Adrenal gland (tissue), 12 donors: ENCODE measurements around the gene DOK6. TPM values are rescaled to one million over a fixed set of nuclear protein-coding genes. Genes with fewer than 3 reads are reported as not detected.

Source experiments
- DNase-seq, 7 donors: peaks; one replicate each; pipeline ENCODE4 v3.0.0-alpha.2; 2019 to 2020
- H3K27ac ChIP-seq, 5 donors: fragments of 200-600 bp; sonication (generic) in 4 of 5; 1 replicate in 3 of 5; 2 replicates in 2 of 5; pipeline versions ENCODE4 v1.5.1 to v1.8.0; 2016 to 2020; ENCODE audit warnings: mild to moderate bottlenecking in 1 of 5
- H3K27me3 ChIP-seq: fragments of 200-600 bp; 2 replicates; pipeline ENCODE4 v1.8.0; 2021
- H3K36me3 ChIP-seq, 2 donors: fragments of 200-600 bp; replicated peaks in 1 of 2; 1 replicate in 1 of 2; 2 replicates in 1 of 2; pipeline versions ENCODE4 v1.5.1 to v1.8.0; 2018 to 2022
- H3K4me1 ChIP-seq, 2 donors: fragments of 200-600 bp; replicated peaks in 1 of 2; 1 replicate in 1 of 2; 2 replicates in 1 of 2; pipeline versions ENCODE4 v1.5.1 to v1.8.0; 2018 to 2021
- H3K4me3 ChIP-seq, 4 donors: fragments of 200-600 bp; sonication (generic) in 3 of 4; one replicate each; pipeline ENCODE4 v1.5.1; 2016 to 2018
- H3K9me3 ChIP-seq, 3 donors: fragments of 200-600 bp; sonication (generic) in 1 of 3; replicated peaks in 1 of 3; 1 replicate in 2 of 3; 2 replicates in 1 of 3; pipeline versions ENCODE4 v1.5.1 to v1.8.0; 2016 to 2021
- CTCF ChIP-seq, 6 experiments: fragments of 450-650 bp in 4 of 6; fragments of 200-600 bp in 2 of 6; sonication (generic) in 1 of 6; IDR thresholded peaks; 1 replicate in 5 of 6; 2 replicates in 1 of 6; pipeline versions ENCODE4 v1.5.1 to v1.8.0; 2016 to 2021; ENCODE audit warnings: antibody characterized with exemption in 6 of 6, mild to moderate bottlenecking in 2 of 6, moderate library complexity in 1 of 6
- POLR2A ChIP-seq, 2 donors: fragments of 450-650 bp; IDR thresholded peaks; one replicate each; pipeline ENCODE4 v1.6.1; 2017; ENCODE audit warnings: antibody characterized with exemption in 2 of 2, mild to moderate bottlenecking in 2 of 2, moderate library complexity in 1 of 2
- WGBS, 4 donors: extraction: QIAGEN DNeasy Blood & Tissue Kit in 2 of 4; methylation state at CpG; one replicate each; pipeline versions ENCODE4 v1.1.5 to v1.1.7; 2013 to 2017; 5-methylcytosine and 5-hydroxymethylcytosine counted together
- intact Hi-C, 2 donors: fragments of 100-400 bp; cut with DNase I; formaldehyde crosslinking; loops; one replicate each; pipeline versions ENCODE4 v1.14.1 to v1.15.0; 2022 to 2023
- polyA plus RNA-seq, 3 donors: library from polyadenylated mRNA; stranded (reverse); fragments of 200-250 nt in 2 of 3; fragments of 350-450 nt in 1 of 3; fragmentation: Illumina TruSeq in 1 of 3; extraction: RNeasy Lipid Tissue Mini Kit (QIAGEN cat#74804) in 1 of 3; gene quantifications; one replicate each; pipeline ENCODE4 v1.2.3, GENCODE V29; 2013 to 2014
- total RNA-seq, 9 donors: library from RNA; depleted of rRNA in 4 of 9; stranded (reverse); fragments of >200 nt in 4 of 9; fragments of 120-200 nt in 1 of 9; fragmentation: NEBNext Ultra II Directional in 1 of 9; extraction: Animal tissue kit (Norgen Biotek cat#: 25700) in 1 of 9; gene quantifications; one replicate each; pipeline versions ENCODE4 v1.1.0 to v1.2.4, GENCODE V29; 2013 to 2023
- donor health status: healthy with polysubstance abuse.
- donor health status: Bipolar disorder and iron deficiency.
- donor health status: DM: yes; HTN: yes; CAD: no.
- donor health status: DM: no; HTN: no; CAD: no.
- donor health status: DM: no; HTN: no; CAD: no.
- donor health status: DM: yes; HTN: yes; CAD: no.

Gene DOK6
- total and polyA plus RNA-seq, 12 donors = 0.24 to 4.5 (median 0.76) TPM

DNA sequence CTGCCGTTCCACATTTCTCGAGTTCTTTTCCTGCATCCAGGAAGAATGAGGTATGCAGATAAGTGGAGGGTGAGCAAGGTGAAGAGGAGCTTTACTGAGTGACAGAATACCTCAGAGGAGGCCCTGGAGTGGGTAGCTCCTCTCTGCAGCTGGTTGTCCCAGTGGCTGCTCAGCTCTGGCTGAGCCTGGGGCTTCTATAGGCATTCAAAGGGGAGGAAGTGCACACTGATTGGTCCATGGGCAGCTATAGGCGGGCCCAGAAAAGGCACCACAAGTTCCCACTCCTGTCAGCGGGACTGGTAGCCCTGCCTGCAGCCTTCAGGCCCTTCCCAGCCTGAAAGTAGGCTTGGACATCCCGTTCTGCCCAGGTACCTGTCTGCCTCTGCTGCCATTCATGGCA is 94.7 kb downstream of the DOK6 start:
- H3K27ac ChIP-seq = no peak overlapping the region
- intact Hi-C loops = no loop called here
- H3K4me3 ChIP-seq = no peak overlapping the region
- no peak for DNase-seq
- TF ChIP-seq POLR2A (IDR thresholded peaks at IDR 0.05) (no peak), CTCF (IDR thresholded peaks at IDR 0.05) (no peak)
- H3K36me3 ChIP-seq = no peaks in the 10 kb centered on the region
- no peaks in the 10 kb centered on the region for H3K27me3 ChIP-seq
- no peaks in the 10 kb centered on the region for H3K4me1 ChIP-seq
- 73 to 88% (median 81%) methylated on average over 5 of the region's 5 CpGs for WGBS, 4 donors
- no peaks in the 10 kb centered on the region for H3K9me3 ChIP-seq

GRCh38 chr18:69495841-69496533 is 95.3 kb downstream of the DOK6 start:
- H3K36me3 ChIP-seq = no peaks in the 10 kb centered on the region
- TF ChIP-seq CTCF (IDR thresholded peaks at IDR 0.05) (no peak), POLR2A (IDR thresholded peaks at IDR 0.05) (no peak)
- intact Hi-C loops = no loop called here
- no peak for DNase-seq
- no peak overlapping the region for H3K27ac ChIP-seq
- H3K4me3 ChIP-seq = no peak overlapping the region
- no peaks in the 10 kb centered on the region for H3K27me3 ChIP-seq
- H3K9me3 ChIP-seq = no peaks in the 10 kb centered on the region
- H3K4me1 ChIP-seq = no peaks in the 10 kb centered on the region
- whole genome bisulfite sequencing, 4 donors = 81 to 91% (median 84%) methylated on average over 11 to 20 of the region's 20 CpGs

- Histone ChIP-seq H3K4me1 (no peaks in the 10 kb centered on the region), H3K36me3 (no peaks in the 10 kb centered on the region), H3K27ac (no peak overlapping the region), H3K4me3 (no peak overlapping the region), H3K9me3 (no peaks in the 10 kb centered on the region), H3K27me3 (no peaks in the 10 kb centered on the region)
- TF ChIP-seq CTCF (IDR thresholded peaks at IDR 0.05) (no peak), POLR2A (IDR thresholded peaks at IDR 0.05) (no peak)
- intact Hi-C loops = no loop called here
- WGBS, 4 donors = 86 to 96% (median 87%) methylated on average over 1 of the region's 1 CpG
- no peak for DNase-seq
Measured at GRCh38 chr18:69518989-69519388, 118.3 kb downstream of the DOK6 start.

DNA sequence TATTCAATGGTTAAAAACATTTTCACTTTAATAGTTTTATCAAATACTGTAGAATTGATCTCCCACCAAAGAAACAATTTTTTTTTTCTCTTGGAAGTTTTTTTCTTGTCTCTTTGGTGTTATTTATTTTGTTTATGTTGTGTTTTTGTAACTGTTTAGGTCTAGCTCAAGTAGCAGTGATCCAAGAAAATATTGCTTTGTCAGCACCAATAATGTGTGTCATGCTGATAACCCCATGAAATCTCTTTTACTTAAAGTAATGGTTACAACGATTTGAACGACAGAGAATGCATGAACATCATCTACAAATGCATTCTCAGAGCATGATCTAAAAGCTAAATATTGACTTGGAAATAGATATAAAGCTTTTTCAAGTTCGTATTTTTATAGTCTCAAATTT is 122.9 kb downstream of the DOK6 start:
- no peak overlapping the region for H3K4me3 ChIP-seq
- H3K27me3 ChIP-seq = no peaks in the 10 kb centered on the region
- TF ChIP-seq CTCF (IDR thresholded peaks at IDR 0.05) (no peak), POLR2A (IDR thresholded peaks at IDR 0.05) (no peak)
- H3K36me3 ChIP-seq = no peaks in the 10 kb centered on the region
- H3K4me1 ChIP-seq = no peaks in the 10 kb centered on the region
- no peaks in the 10 kb centered on the region for H3K9me3 ChIP-seq
- H3K27ac ChIP-seq = no peak overlapping the region
- no peak for DNase-seq
- WGBS, 4 donors = 65 to 77% (median 73%) methylated on average over 3 of the region's 3 CpGs
- intact Hi-C loops = no loop called here
